ELF-1 (cell line): ENCODE data around the gene TRAPPC8.
A peak's percentile ranks its signal among the peaks of the same experiment; 100 is the strongest.
"Not testable (repeated sequence)": the region's sequence is repeated elsewhere in the genome, so short reads cannot be mapped to it uniquely, and the experiment has no call there.

ENCODE experiments used
- DNase-seq: peaks from one replicate; pipeline ENCODE4 v3.0.0-alpha.2; 2016; ENCODE audit warnings: low read depth, low spot score

TRAPPC8 gene

GRCh38 chr18:31857526-31858106 is 85.3 kb downstream of the TRAPPC8 start:
- DNase-seq: no peak

DNA sequence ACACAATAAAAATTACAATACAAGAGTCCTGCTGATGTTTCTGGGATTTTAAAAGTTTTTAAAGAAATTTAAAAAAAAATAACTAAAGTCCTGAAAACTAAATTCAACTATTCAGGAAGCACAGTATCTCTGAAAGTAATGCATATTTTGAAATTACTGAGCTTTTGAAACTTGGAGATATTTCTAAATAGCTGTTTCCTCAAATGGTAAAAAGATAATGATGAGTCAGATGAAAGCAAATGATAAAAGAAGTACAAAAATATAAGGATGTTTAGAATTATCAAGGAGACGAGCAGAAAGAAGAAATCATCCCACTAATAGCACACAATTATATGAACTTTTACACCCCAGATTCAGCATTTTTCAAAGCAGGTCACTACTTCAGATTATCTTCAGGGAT is 92.1 kb downstream of the TRAPPC8 start:
- no peak for DNase-seq

- no peak for DNase-seq
These were observed 102.4 kb downstream of the TRAPPC8 start for GRCh38 chr18:31840499-31840898.

DNA sequence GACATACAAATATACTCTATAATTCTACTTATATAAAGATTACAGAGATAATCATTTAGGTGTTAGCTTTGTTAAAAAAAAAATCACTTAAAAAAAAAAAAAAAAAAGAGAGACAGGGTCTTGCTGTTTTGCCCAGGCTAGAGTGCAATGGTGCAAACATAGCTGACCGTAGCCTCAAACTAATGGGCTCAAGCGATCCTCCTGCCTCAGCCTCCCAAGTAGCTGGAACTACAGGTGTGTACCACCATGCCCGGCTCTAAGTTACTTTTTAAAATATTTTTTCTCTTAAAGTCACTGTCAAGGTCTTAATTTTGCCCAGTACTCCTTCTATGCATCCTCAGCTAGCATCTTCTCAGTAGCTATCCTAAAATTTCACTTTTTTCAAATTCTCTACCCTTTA is 105.0 kb downstream of the TRAPPC8 start:
- DNase-seq: no peak

GRCh38 chr18:31835528-31836133 is 107.3 kb downstream of the TRAPPC8 start:
- DNase-seq: no peak

- DNase-seq: no peak
These were observed 111.0 kb downstream of the TRAPPC8 start for GRCh38 chr18:31831903-31832302.

DNA sequence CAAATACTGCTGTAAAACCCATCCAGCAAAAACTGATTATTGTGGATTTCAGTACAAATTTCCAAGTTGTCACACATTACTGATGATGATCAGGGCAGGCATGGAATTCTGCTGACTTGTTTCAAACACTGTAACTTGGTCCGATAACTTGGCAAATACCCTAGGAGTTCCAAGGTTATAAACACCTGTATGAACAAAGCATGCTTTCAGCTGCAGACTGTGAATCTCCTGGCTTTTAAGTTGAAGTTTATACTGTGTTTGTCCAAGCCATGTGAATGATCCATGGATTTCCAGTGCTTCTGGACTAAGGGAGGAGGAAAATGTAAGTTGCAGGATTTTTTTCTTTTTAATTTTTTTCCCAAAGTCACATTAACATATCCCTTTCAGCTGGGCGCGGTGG is 112.2 kb downstream of the TRAPPC8 start:
- no peak for DNase-seq

- DNase-seq: no peak
These were observed 114.3 kb downstream of the TRAPPC8 start for GRCh38 chr18:31828613-31829012.

DNA sequence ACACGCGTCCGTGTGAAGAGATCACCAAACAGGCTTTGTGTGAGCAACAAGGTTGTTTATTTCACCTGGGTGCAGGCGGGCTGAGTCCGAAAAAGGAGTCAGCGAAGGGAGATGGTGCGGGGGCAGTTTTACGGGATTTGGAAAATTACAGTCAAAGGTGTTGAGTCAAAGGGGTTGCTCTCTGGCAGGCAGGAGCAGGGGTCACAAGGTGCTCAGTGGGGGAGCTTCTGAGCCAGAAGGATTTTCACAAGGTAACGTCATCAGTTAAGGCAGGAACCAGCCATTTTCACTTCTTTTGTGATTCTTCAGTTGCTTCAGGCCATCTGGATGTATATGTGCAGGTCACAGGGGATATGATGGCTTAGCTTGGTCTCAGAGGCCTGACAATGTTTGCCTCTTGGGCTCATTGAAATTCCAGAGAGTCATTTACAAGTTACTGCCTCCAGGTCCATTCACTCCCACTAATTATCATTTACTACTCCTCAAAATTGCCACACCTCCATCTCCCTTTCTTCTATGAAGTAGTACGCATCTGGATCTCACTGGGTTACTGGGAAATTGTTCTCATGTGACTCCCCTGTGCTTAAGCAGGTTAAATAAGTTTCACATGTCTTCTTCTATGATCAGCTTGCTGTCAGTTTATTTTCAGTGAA is 116.1 kb downstream of the TRAPPC8 start:
- peak; percentile 95 for DNase-seq

GRCh38 chr18:31825772-31826171 is 117.2 kb downstream of the TRAPPC8 start:
- DNase-seq: peak; percentile 93

DNA sequence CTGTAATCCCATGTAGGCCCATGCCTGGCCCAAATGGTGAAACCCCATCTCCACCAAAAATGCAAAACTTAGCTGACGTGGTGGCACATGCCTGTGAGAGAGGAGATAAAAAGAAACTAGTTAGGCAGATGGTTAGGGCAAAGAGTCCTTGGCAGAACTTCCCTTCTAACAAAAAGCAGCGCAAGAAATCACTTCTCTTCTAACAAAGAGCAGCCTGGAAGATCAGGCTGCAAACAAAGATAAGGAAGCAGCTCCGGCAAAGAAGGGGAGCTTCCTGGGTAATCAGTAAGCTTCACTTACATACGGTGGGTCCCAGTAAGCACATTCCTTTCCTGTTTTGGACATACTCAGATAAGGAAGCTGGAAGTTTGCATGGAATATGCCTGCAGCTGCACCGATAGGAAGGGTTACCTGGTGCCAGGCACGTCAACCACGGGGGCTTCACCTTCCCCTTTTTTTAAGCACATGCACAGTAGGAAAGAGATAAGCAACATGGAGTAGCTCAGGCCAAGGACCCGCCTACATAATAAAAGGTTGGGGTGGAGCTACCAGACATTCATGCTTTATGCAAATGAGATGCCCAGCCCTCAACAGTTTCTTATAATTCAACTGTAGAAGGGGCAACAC is 121.3 kb downstream of the TRAPPC8 start:
- no peak for DNase-seq

DNA sequence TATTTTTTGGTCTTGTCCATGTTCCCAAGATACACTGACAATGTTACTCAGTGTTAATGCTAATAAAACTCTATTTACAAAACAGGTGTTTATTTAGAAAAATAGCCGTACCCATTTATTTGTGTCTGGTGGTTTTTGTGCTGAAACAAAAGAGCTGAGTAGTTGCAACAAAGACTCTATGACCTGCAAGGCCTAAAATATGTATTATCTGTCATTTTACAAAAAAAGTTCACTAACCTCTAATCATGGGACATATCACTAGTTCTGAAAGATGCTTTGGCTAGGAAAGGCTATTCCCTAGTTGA is 123.1 kb downstream of the TRAPPC8 start:
- no peak for DNase-seq

GRCh38 chr18:31819106-31819924 is 123.6 kb downstream of the TRAPPC8 start:
- peak; percentile 57 for DNase-seq

DNA sequence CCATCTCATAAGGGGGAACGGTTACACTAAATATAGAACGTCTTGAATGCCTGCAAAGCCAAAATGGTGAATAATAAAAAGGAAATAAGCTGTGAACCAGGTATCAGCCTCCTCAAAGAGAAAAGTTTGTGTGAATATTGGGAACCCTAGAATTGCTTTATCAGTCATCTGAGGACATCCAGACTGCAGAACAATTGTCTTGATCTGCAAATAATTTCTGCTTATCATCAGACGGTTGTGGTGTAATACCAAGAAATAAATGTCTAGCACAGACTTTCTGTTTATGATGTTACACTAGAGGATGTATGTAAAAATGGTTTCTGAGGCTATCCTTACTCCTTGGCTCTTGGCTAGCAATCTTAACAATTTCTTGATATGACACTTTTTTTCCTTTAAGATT is 128.8 kb downstream of the TRAPPC8 start:
- DNase-seq: no peak

GRCh38 chr18:31810336-31811130 is 132.4 kb downstream of the TRAPPC8 start:
- peak; percentile 75 for DNase-seq

GRCh38 chr18:31809049-31809448 is 133.9 kb downstream of the TRAPPC8 start:
- not testable (repeated sequence) for DNase-seq

DNA sequence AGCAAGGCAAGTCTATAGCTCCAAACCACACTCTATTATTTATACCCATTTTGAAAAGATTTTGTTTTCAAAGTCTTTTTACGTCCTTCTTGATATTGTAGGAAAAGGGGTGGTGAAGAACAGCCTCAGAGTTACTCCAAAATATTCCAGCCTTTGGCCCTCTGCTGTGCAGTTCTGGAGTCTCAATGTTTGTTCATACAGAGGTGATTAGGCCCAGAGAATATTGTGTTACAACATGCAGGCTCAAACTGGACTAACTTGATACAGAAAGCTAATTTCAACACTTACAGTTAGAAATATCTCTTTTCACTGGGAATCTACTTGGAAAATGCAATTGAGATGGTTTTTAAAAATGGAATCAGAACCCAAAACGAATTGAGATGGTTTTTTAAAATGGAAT is 141.8 kb downstream of the TRAPPC8 start:
- DNase-seq: no peak

DNA sequence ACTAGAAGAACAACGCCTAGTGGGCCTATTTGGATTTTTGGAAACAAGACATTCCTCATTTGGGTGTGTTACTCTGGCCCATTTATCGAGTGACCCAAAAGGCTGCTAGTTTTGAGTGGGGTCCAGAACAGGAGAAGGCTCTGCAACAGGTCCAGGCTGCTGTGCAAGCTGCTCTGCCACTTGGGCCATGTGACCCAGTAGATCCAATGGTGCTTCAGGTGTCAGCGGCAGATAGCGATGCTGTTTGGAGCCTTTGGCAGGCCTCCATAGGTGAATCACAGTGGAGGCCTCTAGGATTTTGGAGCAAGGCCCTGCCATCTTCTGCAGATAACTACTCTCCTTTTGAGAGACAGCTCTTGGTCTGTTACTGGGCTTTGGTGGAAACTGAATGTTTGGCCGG is 143.7 kb downstream of the TRAPPC8 start:
- DNase-seq: not testable (repeated sequence)

GRCh38 chr18:31798399-31798798 is 144.5 kb downstream of the TRAPPC8 start:
- no peak for DNase-seq

GRCh38 chr18:31795747-31796146 is 147.2 kb downstream of the TRAPPC8 start:
- DNase-seq: no peak

- DNase-seq: no peak
These were observed 149.4 kb downstream of the TRAPPC8 start for GRCh38 chr18:31793531-31793930.
